Amygdala (tissue), 56 donors: Measurements from ENCODE around the gene LRRC40.
"Not testable (repeated sequence)": the region's sequence is repeated elsewhere in the genome, so short reads cannot be mapped to it uniquely, and the experiment has no call there.

Experiments
- DNase-seq, 56 donors: peaks; one replicate each; lab custom pipeline; 2025; lab: John Stamatoyannopoulos, UW

Gene LRRC40

DNA sequence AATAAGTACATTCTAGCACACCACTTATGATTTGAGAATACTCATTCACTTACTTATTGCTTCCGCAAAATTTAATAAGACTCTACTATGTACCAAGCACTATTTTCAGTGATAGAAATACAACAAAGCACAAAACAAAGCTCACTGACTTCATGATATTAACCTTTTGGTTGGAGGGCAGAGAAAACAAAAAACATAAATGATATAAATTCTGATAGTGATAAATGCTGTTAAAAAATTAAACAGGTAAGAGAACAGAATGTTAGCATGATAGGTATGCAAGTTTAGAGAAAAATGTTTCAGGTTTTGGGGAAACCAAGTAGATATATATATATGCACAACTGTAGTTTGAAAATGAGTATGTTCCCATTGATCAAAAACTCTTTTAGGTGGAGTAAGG, 1.2 kb downstream of the LRRC40 start:
- no peak for DNase-seq

DNA sequence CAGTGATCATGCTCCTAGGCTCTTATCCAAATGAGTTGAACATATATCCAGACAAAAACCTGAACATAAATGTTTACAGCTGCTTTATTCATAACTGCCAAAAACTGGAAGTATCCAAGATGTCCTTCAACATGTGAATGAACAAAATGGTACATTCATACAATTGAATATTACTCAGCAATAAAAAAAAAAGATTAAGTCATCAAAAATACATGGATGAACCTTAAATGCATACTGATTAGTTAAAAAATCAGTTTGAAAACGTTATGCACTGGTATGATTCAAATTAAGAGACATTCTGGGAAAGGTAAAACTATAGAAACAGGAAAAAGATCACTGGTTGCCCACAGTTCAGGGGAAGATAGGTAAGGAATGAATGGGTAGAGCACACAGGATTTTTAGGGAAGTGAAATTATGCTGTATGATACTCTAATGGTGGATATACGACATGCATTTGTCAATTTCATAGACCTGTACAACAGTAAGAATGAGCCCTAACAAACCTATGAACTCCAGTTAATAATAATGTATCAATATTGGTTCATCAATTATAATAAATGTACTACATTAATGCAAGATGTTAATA, 3.1 kb downstream of the LRRC40 start:
- DNase-seq: no peak

DNA sequence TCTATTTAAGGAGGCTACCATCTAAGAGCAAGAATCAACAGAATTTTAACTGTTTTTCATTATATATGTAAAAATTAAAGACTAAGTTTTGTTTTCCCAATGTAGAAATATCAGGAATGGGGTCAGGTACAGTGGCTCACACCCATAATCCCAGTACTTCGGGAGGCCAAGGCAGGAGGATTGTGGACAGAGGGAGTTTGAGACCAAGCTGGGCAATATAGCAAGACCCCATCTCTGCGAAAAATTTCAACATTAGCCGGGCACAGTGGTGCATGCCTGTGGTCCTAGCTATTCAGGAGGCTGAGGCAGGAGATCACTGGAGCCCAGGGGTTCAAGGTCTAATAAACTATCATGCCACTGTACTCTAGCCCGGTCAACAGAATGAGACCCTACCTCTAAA, 5.3 kb downstream of the LRRC40 start:
- no peak for DNase-seq

DNA sequence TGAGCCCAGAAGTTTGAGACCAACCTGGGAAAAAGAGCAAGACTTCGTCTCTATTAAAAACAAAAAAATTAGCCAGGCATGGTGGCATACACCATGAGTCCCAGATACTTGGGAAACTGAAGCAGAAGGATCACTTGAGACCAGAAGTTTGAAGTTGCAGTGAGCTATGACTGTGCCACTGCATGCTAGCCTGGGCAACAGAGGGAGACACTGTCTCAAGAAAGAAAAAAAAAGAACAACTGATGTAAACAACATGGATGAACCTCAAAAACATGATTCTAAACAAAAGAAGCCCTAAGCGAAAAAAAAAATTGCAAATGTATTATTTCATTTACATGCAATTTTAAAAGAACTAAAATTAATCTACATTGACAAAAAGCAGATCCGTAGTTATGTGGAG, 9.0 kb downstream of the LRRC40 start:
- no peak for DNase-seq

DNA sequence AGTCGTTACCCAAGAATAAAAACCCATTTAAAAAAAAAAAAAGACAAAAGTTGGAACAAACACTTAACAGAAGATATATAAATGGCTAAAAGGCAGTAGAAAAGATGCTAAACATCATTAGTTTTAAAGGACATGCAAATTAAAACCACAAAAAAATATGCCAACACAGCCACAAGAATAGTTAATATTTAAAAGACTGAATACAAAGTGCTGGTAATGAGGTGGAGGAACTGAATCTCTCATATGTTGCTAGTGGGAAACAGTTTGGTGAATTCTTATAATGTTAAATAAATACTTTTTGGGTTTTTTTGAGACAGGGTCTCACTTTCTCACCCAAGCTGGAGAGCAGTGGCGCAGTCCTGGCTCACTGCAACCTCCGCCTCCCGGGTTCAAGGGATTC, 10.0 kb downstream of the LRRC40 start:
- DNase-seq: no peak

DNA sequence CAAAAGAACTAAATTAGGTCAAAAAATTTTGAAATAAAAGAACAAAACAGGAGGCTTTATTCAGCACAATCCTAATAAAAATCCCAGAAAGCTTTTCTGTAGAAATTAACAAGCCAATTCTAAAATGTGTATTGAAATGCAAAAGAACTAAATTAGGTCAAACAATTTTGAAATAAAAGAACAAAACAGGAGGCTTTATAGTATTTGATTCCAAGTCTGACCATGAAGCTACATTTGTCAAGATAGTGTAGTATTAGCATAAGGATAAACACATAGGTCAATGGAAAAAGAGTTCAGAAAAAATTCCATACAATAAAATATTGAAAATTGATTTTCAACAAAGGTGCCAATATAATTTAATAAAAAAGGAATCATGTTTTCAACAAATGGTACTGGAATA, 10.8 kb downstream of the LRRC40 start:
- no peak for DNase-seq

DNA sequence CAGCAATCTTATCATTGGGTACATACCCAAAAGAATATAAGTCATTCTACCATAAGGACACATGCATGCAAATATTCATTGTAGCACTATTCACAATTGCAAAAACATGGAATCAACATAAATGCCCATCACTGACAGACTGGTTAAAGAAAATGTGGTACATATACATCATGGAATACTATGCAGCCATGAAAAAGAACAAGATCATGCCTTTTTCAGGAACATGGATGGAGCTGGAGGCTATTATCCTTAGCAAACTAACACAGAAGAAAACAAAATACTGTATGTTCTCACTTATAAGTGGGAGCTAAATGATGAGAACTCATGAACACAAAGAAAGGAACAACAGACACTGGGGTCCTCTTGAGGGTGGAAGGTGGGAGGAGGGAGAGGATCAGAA, 12.9 kb downstream of the LRRC40 start:
- not testable (repeated sequence) for DNase-seq

DNA sequence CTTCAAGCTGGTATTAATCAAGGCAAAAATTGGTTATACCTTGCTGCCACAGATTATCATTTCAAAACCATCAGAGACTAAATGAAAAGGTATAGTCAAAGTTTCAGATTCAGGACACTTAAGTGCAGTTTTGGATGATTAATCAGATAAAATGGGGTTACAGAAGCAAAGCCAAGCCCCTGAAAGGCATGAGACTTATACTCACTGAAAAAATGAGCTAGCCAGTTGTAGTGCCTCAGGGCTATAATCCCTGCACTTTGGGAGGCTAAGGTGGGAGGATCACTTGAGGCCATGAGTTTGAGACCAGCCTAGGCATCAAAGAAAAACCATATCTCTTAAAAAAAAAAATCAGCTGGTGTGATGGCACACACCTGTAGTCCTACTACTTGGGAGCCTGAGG, 15.2 kb downstream of the LRRC40 start:
- no peak for DNase-seq

DNA sequence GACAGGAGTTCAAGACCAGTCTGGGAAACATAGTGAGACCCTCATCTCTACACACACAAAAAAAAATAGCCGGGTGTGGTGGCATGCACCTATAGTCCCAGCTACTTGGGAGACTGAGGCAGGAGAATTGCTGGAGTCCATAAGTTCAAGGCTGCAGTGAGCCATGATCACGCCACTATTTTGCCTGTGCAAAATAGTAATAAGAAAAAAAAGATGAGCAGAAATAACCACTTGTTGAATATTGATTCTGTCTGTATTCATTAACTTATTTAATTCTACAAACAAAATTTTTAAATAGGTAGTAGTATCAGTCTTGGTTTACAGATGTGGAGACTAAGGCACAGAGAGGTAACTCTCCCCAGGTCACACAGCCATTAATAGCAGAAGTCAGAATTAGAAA, 16.9 kb downstream of the LRRC40 start:
- DNase-seq: no peak

DNA sequence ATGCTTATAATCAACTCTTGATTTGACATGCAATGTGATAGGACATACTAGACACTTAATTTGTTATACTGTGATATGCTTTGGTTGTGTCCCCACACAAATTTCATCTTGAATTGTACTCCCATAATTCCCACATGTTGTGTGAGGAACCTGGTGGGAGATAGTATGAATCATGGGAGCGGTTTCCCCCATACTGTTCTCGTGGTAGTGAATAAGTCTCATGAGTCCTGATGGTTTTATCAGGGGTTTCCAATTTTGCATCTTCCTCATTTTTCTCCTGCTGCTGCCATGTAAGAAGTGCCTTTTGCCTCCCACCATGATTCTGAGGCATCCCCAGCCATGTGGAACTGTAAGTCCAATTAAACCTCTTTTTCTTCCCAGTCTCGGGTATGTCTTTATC, 20.2 kb downstream of the LRRC40 start:
- not testable (repeated sequence) for DNase-seq

DNA sequence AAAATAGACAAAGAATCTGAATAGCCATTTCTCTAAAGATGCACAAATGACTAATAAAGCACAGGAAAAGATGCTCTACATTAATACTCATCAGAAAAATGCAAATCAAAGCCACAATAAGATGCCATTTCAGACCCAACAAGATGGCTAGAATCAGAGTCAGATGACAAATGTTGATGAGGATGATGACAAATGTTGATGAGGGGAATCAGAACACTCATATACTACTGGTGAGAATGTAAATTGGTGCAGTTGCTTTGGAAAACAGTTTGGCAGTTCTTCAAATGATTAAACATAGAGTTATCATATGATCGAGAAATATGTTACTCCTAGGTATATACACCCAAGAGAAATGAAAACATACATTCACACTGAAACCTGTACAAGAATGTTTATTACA, 33.9 kb downstream of the LRRC40 start:
- DNase-seq: no peak

DNA sequence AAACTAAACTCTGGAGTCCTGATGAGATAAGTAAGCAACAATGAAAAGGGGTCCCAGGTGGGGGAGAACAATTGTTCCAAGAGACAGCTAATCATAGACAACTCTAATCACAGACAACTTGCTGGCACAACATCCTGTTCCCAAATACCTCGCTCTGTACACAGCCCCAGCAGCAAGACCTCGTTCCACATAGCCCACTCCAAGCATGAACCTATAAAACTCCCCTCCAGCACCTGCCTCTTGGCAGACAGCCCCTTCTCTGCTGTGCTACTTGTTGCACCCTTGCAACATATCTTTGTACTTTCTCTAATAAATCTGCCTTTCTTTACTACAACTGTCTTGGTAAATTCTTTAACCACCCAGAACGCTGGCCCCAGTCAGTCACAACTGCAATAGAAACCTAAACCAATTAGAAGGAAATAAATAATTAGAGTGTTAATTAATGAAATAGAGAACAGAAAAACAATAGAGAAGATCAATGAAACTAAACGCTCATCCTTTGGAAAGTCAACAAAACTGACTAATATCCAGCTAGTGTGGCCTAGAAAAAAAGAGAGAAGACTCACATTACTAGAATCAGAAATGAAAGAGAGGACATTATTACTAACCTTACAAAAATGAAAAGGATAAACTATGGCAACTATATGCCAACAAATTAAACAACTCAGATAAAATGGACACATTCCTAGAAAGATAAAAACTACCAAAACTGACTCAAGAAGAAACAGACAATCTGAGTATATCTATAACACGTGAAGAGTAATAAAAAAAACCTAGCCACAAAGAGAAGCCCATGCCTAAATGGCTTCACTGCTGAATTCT, 36.1 kb downstream of the LRRC40 start:
- no peak for DNase-seq

DNA sequence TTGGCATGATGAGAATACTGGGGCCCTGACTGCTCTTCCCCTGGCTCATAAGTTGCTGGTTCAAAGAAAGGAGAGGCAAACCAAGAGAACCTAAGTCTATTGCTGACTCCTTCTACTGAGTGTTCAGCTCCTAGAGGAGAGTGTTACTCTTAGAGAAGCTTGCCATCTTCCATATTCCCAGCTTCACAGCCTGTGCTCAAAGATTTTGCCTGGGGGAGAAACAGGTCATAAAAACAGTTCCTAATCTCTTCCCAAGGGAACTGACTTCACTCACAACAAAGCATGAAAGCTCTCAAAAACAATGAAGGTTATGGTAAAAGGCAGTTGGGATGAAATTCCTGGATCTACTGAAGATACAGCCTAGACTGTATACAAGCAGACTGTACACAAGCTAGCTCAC, 37.1 kb downstream of the LRRC40 start:
- no peak for DNase-seq

DNA sequence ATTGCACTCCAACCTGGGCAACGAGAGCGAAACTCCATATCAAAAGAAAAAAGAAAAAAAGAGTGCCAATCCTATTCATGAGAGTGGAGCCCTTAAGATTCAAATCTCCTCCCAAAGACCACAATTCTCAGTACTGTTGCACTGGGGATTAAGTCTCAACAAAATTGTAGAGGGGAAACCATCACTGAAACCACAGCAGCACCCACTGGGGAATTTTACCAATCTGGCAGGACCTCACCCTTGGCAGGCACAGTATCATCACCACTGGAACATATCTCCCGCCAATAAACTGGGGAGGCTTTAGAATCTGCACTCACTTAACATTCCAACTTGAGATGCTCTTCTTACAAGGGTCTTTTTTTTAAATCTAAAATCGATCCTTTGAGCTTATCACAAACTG, 41.0 kb downstream of the LRRC40 start:
- DNase-seq: no peak

DNA sequence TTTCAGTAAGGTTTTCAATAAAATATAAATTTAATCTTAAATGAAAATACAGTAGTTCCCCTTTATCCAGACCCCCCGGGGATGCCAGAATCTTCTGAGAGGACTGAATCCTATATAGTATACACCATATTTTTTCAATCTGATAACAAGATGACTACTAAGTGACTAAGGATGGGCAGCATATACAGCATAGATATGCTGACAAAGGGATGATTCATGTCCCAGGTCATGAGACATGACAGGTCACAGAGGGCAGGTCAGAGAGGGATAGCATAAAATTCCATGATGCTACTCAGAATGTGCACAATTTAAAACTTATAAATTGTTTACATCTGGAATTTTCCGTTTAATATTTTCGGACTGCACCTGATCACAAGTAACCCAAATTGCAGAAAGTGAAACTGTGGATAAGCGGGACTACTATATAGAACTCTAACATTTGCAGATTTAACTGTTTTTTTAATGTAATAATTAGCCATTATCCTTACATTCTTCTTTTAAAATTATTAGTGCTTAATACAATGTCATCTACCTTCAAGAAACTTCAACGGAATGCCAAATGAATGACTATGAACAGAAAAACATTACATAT, 48.8 kb downstream of the LRRC40 start:
- no peak for DNase-seq

DNA sequence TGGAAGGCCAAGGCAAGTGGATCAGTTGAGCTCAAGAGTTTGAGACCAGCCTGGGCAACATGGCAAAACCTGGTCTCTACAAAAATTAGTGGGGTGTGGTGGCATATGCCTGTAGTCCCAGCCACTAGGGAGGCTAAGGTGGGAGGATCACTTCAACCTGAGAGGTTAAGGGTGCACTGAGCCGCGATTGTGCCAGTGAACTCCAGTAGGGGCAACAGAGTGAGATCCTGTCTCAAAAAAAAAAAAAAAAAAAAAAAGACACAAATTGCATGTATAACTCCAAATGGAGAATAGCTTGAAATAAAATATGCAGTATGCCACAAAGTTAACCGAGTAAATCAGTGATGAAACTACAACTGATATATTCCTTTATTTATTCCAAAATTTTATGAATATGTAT, 51.6 kb downstream of the LRRC40 start:
- DNase-seq: no peak

DNA sequence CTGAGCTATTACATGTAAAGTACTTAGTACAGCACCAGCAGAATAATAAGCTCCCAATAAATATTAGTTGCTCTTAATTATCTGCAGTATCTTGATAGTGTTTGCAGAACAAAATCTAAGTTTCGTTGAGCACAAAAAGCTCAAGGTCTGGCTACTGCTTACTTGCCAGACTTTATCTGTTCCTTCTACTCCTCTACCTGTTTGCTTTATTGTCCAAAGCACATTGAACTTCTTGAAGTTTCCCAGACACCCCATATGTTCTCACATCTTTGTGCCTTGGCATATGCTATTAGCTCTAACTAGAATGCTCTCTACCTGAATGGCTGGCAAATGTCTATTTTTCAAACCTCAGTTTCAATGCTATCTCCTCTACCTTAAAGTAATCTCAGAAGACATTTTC, 54.9 kb downstream of the LRRC40 start:
- DNase-seq: no peak

DNA sequence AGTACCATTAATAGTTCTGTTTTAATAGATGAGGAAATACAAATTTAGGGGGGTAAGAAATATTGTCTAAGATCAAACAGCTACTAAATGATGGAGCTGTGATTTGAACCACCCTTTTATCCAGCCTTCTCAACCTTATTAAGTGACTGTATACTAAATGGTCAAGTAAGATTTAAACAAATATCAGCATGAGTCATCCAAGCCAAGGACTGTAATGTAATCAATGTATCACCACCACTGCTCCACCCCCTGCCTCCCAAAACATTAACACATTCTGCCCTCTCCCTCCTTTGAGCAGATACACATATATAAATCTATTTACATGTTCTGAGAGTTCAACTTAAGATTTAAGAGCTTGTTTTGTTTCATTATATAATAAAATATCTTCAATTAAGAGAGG, 58.9 kb downstream of the LRRC40 start:
- no peak for DNase-seq

DNA sequence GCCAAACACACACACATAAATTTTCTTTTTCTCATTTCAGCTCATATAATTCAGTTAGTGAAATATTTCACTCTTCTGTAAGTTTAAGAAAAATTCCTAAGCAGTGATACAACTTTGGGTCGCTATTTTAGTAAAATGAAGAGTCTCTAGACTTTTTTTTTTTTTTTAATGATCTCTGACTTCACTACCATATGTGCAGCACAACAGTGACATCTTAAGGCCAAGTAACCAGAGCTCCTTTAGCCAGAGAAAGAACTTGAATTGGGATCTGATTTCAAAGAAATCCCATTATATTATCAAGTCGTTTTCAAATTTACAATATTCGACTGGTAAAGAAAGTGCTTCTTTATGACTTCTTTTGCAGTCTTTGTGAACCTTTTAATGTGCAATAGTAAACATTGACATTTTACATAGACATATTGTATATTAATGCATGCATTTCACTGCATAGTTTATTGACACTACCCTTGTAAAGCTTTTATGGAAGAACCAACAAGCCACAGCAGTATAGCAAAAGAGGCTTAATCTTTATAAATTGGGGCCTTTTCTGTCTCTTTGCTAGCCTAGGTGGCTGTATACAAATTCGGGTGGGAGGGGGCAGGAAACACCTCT, 62.2 kb downstream of the LRRC40 start:
- no peak for DNase-seq

DNA sequence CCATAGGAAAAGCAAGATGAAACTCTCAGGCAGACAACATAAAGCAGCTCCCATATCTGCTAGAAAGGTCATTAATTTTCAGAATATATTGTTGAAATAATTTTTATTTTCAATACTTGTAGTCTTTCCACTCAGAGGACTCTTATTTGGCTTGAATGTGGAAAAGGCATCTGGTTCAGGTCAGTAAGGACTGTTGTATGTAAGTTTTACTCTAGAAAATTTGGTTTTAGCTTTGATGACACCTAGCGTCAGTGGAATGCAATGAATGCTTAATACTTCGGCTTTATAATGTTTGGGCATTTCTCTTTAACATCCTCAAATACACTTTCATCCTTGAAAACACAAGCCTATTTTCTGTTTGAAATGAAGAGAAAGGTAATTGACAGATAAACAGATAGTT, 63.3 kb downstream of the LRRC40 start:
- DNase-seq: no peak

DNA sequence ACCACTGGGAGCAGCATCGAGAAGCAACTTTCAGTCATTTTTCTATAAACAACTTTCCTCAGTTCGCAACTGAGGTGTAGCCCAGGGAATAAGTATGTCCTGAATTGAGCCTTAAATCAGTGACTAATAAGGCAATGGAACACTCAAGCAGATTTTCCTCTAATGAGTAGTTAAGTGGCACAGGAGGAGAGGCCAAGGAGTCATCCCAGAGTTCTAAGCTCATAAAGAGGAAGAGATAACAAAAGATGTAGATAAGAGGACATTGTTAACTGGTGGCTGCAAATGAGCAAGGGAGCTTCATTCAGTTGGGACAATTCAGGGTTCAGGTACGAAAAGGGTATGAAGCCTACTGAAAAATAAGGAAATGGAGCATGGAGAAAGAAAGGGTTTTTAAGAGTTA, 64.5 kb downstream of the LRRC40 start:
- DNase-seq: no peak

DNA sequence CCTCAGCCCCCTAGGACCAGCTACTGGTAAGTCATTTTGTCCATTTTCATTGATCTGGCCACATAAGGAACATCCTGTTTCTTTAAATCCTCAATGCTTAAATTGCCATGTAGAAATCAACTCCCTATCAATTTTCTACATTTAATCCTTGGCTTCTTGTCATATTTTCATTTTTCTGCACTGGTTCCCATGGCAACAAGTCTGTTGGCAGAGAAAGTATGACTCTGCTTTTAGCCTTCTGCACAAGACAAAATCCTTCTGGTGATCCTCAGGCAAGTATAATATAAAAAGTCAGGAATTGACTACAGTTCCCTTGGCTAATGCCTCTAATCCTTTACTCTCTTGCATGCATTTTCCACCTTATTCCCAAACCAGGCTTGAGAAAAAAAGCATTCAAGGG, 65.0 kb downstream of the LRRC40 start:
- DNase-seq: peak in 3 of 56 donors; percentile 1 to 14 (median 13)
